Muscle layer of duodenum (tissue), 2 donors: Measurements from ENCODE around the gene TMEM106C.

ENCODE experiments used
- H3K27ac ChIP-seq: one replicate; pipeline ENCODE4 v1.7.0; 2013; ENCODE audit warnings: mild to moderate bottlenecking, low read length
- H3K27me3 ChIP-seq: one replicate; pipeline ENCODE4 v1.7.0; 2013; ENCODE audit warnings: low read depth, mild to moderate bottlenecking, control low read depth, low read length
- H3K36me3 ChIP-seq, 2 donors: one replicate each; pipeline ENCODE4 v1.7.0; 2013; ENCODE audit warnings: low read length in 2 of 2, control low read depth in 1 of 2, mild to moderate bottlenecking in 1 of 2; ENCODE audit not compliant: insufficient read depth in 2 of 2, control insufficient read depth in 1 of 2
- H3K4me1 ChIP-seq, 2 donors: one replicate each; pipeline ENCODE4 v1.7.0; 2013; ENCODE audit warnings: low read length in 2 of 2, mild to moderate bottlenecking in 2 of 2, control low read depth in 1 of 2, moderate library complexity in 1 of 2; ENCODE audit not compliant: insufficient read depth in 2 of 2, control insufficient read depth in 1 of 2
- H3K4me3 ChIP-seq, 2 donors: one replicate each; pipeline ENCODE4 v1.7.0; 2013; ENCODE audit warnings: low read length in 2 of 2, low read depth in 1 of 2, mild to moderate bottlenecking in 1 of 2
- H3K9me3 ChIP-seq, 2 donors: one replicate each; pipeline ENCODE4 v1.7.0; 2013; ENCODE audit warnings: low read length in 2 of 2, control low read depth in 1 of 2, mild to moderate bottlenecking in 1 of 2; ENCODE audit not compliant: control insufficient read depth in 1 of 2
- donor health status: healthy.

Gene TMEM106C

DNA sequence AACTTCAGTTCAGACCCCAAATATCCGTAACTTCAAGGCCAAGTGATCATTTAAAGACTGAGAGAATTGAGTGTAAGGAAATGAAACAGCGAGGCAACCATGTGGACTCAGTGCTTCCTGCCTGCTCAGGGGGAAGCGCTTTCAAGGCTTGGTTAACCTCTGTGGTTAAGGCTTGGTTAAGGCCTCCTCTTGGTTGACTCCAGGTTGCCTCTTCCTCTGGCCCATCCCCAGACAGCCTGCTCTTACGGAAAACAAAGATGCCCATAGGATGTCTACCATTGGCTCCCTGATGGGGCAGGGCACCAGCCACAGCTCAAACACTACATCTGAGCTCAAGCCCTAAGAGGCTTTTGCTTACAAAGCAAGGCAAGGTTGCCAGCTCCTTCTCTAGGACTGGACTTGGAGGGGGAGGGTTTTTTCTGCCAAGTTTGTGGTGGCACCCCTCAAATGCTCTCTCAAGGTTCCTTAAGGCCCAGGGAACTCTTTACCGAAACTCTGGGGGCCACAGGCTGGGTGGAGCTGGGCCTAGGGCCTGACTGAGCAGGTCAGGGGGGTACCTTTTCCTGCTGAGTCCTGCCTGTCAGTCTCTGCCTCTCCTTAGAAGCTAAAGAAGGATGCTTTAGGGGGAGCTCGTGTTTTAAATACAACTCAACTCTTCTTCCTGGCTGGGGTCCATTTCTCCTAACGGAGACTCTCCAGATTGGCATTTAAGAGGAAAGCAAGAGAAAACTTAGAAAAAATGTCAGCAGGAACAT lies 27.1 kb downstream of the TMEM106C start:
- no peak overlapping the region for H3K27ac ChIP-seq
- H3K9me3 ChIP-seq: no peaks in the 10 kb centered on the region
- no peaks in the 10 kb centered on the region for H3K27me3 ChIP-seq
- no peaks in the 10 kb centered on the region for H3K36me3 ChIP-seq
- no peaks in the 10 kb centered on the region for H3K4me1 ChIP-seq
- H3K4me3 ChIP-seq: no peak overlapping the region

- Histone ChIP-seq H3K27ac (no peak overlapping the region), H3K4me3 (no peak overlapping the region), H3K36me3 (no peaks in the 10 kb centered on the region), H3K9me3 (no peaks in the 10 kb centered on the region), H3K27me3 (no peaks in the 10 kb centered on the region), H3K4me1 (peaks cover 5 to 7% of the 10 kb centered on the region in 2 donors)
These were observed 28.0 kb downstream of the TMEM106C start for GRCh38 chr12:47991106-47992061.

GRCh38 chr12:47992776-47993175 lies 29.4 kb downstream of the TMEM106C start:
- Histone ChIP-seq H3K27ac (no peak overlapping the region), H3K27me3 (no peaks in the 10 kb centered on the region), H3K4me3 (no peak overlapping the region), H3K36me3 (no peaks in the 10 kb centered on the region), H3K9me3 (no peaks in the 10 kb centered on the region), H3K4me1 (peaks cover 7% of the 10 kb centered on the region in 2 donors)

DNA sequence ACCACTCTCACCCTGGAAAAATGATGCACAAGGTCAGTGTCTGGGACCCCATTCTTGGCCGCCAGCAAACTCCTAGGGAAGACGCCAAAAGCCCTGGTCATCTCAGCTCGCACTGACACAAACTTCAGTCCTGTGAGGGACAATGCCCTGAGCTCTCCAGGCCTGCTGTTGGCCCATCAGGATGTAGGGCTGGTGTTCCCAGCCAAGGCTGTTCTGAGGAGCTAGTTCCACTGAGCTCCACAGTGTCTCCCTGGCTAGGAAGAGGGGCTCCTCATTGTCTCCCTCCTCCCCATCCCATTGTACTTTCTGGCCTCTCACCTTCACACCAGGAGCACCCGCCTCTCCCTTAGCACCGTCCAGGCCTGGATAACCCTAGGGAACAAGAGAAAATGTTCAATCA lies 30.1 kb downstream of the TMEM106C start:
- Histone ChIP-seq H3K27ac (no peak overlapping the region), H3K4me3 (no peak overlapping the region), H3K9me3 (no peaks in the 10 kb centered on the region), H3K36me3 (no peaks in the 10 kb centered on the region), H3K4me1 (peaks cover 7% of the 10 kb centered on the region in 2 donors), H3K27me3 (peaks cover under 1% of the 10 kb centered on the region)

GRCh38 chr12:47995981-47996401 lies 32.6 kb downstream of the TMEM106C start:
- no peak overlapping the region for H3K27ac ChIP-seq
- H3K36me3 ChIP-seq: no peaks in the 10 kb centered on the region
- H3K27me3 ChIP-seq: peaks cover 18% of the 10 kb centered on the region
- H3K9me3 ChIP-seq: no peaks in the 10 kb centered on the region
- H3K4me3 ChIP-seq: no peak overlapping the region
- H3K4me1 ChIP-seq: peaks cover 10 to 12% of the 10 kb centered on the region in 2 donors

DNA sequence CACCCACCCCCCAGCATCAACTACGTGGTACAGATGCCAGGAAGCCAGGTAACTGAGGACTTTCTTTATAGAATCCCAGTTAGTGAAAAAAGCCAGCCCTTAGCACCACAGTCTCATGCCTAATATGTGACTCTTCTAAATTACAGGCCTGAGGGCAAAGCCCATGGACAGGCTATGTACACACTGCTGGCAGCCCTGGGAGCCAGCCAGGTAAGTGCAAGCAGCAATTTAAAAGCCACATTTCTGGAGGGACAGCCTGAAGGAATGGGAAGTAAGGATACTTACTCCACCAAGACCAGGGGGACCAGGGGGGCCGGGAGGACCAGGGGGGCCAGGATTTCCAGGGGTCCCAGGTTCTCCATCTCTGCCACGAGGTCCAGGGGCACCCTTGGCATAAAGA lies 33.9 kb downstream of the TMEM106C start:
- no peaks in the 10 kb centered on the region for H3K9me3 ChIP-seq
- peaks cover 17 to 19% of the 10 kb centered on the region in 2 donors for H3K4me1 ChIP-seq
- no peaks in the 10 kb centered on the region for H3K36me3 ChIP-seq
- no peak overlapping the region for H3K4me3 ChIP-seq
- H3K27ac ChIP-seq: no peak overlapping the region
- peaks cover 26% of the 10 kb centered on the region for H3K27me3 ChIP-seq

GRCh38 chr12:47999816-48000215 lies 36.4 kb downstream of the TMEM106C start:
- H3K27ac ChIP-seq: no peak overlapping the region
- H3K4me3 ChIP-seq: no peak overlapping the region
- no peaks in the 10 kb centered on the region for H3K36me3 ChIP-seq
- H3K27me3 ChIP-seq: peaks cover 48% of the 10 kb centered on the region
- no peaks in the 10 kb centered on the region for H3K9me3 ChIP-seq
- peaks cover 29 to 44% of the 10 kb centered on the region in 2 donors for H3K4me1 ChIP-seq

GRCh38 chr12:48000878-48001504 lies 37.6 kb downstream of the TMEM106C start:
- Histone ChIP-seq H3K9me3 (no peaks in the 10 kb centered on the region), H3K27me3 (peaks cover 59% of the 10 kb centered on the region), H3K27ac (no peak overlapping the region), H3K4me3 (peak overlapping the region; percentile 52 to 63), H3K36me3 (no peaks in the 10 kb centered on the region), H3K4me1 (peaks cover 27 to 45% of the 10 kb centered on the region in 2 donors)

- Histone ChIP-seq H3K4me3 (peak overlapping the region; percentile 52 to 63), H3K4me1 (peaks cover 22 to 39% of the 10 kb centered on the region in 2 donors), H3K27me3 (peaks cover 61% of the 10 kb centered on the region), H3K27ac (no peak overlapping the region), H3K9me3 (no peaks in the 10 kb centered on the region), H3K36me3 (no peaks in the 10 kb centered on the region)
These were observed 38.4 kb downstream of the TMEM106C start for GRCh38 chr12:48001505-48002413.

DNA sequence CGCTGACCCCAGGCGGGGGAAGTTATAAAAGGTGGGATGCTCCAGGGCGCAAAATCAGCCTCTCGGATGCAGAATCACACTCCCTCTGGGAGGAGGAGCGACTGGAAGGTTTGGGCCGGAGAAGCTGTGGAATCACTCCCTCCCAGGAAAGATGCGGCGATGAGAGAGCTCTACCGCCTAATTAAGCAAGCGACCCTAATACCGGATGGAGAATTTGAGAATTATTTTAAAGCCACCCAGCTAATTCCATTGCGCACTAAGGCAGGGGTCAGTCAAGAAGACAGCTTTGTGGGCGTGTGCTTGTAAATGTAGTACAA lies 39.0 kb downstream of the TMEM106C start:
- no peaks in the 10 kb centered on the region for H3K36me3 ChIP-seq
- peaks cover 61% of the 10 kb centered on the region for H3K27me3 ChIP-seq
- H3K27ac ChIP-seq: no peak overlapping the region
- peak overlapping the region; percentile 52 to 63 for H3K4me3 ChIP-seq
- no peaks in the 10 kb centered on the region for H3K9me3 ChIP-seq
- H3K4me1 ChIP-seq: peaks cover 22 to 39% of the 10 kb centered on the region in 2 donors
